ENCODE measurements around the gene STT3B. TPM values are rescaled to one million over a fixed set of nuclear protein-coding genes. Genes with fewer than 3 reads are reported as not detected.

The STT3B gene
- total RNA-seq, 1 donor from 2014 or later: 213 TPM

DNA sequence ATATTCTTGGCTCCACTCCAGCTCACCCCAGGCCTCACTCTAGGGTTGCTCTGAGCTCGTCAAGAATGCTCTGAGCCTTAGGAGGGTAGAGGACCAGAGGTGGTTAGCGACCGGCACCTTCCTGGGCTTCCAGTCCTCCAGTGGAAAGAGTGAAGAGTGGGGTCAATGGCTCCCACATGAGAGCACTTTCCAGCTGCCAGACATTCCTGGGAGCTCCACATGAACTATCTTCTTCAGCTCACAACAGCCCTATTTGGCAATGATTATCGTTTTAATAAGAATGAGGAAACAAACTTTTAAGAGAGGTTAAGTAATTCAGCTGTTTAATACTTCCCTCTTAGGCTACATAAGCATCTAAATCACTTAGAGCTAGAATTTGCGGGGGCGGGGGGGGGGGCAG is 139.3 kb downstream of the STT3B start:
- no peak for DNase-seq (ENCODE audit: low spot score)
- no peak overlapping the region for H3K27ac ChIP-seq
- TF ChIP-seq EZH2 (IDR thresholded peaks at IDR 0.05): no peak
- no peak for TF ChIP-seq EZH2phosphoT487 (IDR thresholded peaks at IDR 0.05)
- TF ChIP-seq, protein P1, sequence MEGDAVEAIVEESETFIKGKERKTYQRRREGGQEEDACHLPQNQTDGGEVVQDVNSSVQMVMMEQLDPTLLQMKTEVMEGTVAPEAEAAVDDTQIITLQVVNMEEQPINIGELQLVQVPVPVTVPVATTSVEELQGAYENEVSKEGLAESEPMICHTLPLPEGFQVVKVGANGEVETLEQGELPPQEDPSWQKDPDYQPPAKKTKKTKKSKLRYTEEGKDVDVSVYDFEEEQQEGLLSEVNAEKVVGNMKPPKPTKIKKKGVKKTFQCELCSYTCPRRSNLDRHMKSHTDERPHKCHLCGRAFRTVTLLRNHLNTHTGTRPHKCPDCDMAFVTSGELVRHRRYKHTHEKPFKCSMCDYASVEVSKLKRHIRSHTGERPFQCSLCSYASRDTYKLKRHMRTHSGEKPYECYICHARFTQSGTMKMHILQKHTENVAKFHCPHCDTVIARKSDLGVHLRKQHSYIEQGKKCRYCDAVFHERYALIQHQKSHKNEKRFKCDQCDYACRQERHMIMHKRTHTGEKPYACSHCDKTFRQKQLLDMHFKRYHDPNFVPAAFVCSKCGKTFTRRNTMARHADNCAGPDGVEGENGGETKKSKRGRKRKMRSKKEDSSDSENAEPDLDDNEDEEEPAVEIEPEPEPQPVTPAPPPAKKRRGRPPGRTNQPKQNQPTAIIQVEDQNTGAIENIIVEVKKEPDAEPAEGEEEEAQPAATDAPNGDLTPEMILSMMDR (IDR thresholded peaks at IDR 0.05): no peak
- no peaks in the 10 kb centered on the region for H3F3A ChIP-seq (ENCODE audit: low read depth)
- no peak overlapping the region for H3K4me3 ChIP-seq
- H3K4me1 Mint-ChIP-seq: no peaks in the 10 kb centered on the region
- H3K27ac Mint-ChIP-seq: no peak overlapping the region
- no peaks in the 10 kb centered on the region for H3K9me3 ChIP-seq (ENCODE audit: low read depth)
- H3K9me3 Mint-ChIP-seq: peaks cover 4% of the 10 kb centered on the region
- no peak overlapping the region for H3K9ac ChIP-seq
- H3K4me1 ChIP-seq: no peaks in the 10 kb centered on the region
- H3K27me3 Mint-ChIP-seq (ENCODE audit: insufficient read depth, low read depth): peaks cover 4% of the 10 kb centered on the region
- no peaks in the 10 kb centered on the region for H3K36me3 Mint-ChIP-seq
- H4K20me1 ChIP-seq (ENCODE audit: low read depth): no peaks in the 10 kb centered on the region
- H3K4me2 ChIP-seq: no peak overlapping the region
- H3K4me3 Mint-ChIP-seq: no peak overlapping the region
- H3K79me2 ChIP-seq (ENCODE audit: low read depth): no peaks in the 10 kb centered on the region
- no peaks in the 10 kb centered on the region for H3K36me3 ChIP-seq
- H2AFZ ChIP-seq (replicated peaks): no peak overlapping the region
- H3K27me3 ChIP-seq: no peaks in the 10 kb centered on the region

DNA sequence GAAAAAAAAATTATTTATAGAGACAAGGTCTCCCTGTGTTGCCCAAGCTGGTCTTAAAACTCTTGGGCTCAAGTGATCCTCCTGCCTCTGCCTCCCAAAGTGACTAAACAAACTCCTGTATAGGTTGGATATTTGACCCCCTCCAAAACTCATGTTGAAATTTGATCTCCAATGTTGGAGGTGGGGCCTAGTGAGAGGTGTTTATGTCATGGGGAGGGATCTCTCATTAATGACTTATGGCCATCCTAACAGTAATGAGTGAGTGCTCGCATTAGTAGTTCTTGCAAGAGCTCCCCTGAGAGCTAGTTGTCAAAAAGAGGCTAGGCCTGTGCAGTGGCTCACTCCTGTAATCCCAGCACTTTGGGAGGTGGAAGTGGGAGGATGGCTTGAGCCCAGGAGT is 141.2 kb downstream of the STT3B start:
- H3K36me3 ChIP-seq: no peaks in the 10 kb centered on the region
- Mint-ChIP-seq H3K4me1 (peaks cover 13% of the 10 kb centered on the region), H3K4me3 (no peak overlapping the region), H3K27ac (no peak overlapping the region), H3K9me3 (peaks cover 4% of the 10 kb centered on the region), H3K27me3 (ENCODE audit: insufficient read depth, low read depth) (peaks cover 4% of the 10 kb centered on the region), H3K36me3 (no peaks in the 10 kb centered on the region)
- H3K27ac ChIP-seq: no peak overlapping the region
- H4K20me1 ChIP-seq (ENCODE audit: low read depth): no peaks in the 10 kb centered on the region
- peaks cover 9% of the 10 kb centered on the region for H3F3A ChIP-seq (ENCODE audit: low read depth)
- no peaks in the 10 kb centered on the region for H3K9me3 ChIP-seq (ENCODE audit: low read depth)
- H3K4me2 ChIP-seq: no peak overlapping the region
- peaks cover 9% of the 10 kb centered on the region for H3K4me1 ChIP-seq
- H3K9ac ChIP-seq: no peak overlapping the region
- TF ChIP-seq, protein P1 (IDR thresholded peaks at IDR 0.05): no peak
- TF ChIP-seq EZH2 (IDR thresholded peaks at IDR 0.05) (no peak), EZH2phosphoT487 (IDR thresholded peaks at IDR 0.05) (no peak)
- no peak overlapping the region for H3K4me3 ChIP-seq
- no peaks in the 10 kb centered on the region for H3K79me2 ChIP-seq (ENCODE audit: low read depth)
- no peaks in the 10 kb centered on the region for H3K27me3 ChIP-seq
- H2AFZ ChIP-seq (replicated peaks): no peak overlapping the region
- DNase-seq (ENCODE audit: low spot score): no peak

DNA sequence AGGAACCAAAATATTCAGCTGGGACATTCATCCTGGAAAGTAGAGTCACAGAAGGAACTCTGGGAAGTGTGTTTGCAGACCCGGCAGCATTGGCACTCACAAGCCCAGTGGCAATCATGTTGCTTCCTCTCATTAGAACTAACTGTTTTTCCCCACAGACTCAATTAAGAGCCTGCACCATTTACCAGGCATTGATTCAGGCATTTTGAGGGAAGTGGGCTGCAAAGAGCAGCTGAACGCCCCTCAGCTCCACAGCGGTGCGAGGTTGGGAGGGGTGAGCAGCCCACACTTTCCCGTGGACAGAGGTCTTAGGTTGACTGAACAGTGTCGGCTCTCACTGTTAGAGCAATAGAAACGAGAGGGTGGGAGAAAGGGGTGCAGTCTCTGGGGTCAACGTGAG is 143.8 kb downstream of the STT3B start:
- Histone ChIP-seq H3K27ac (no peak overlapping the region), H3K27me3 (no peaks in the 10 kb centered on the region), H3F3A (ENCODE audit: low read depth) (peaks cover 11% of the 10 kb centered on the region), H3K9ac (no peak overlapping the region), H3K4me2 (no peak overlapping the region), H3K36me3 (no peaks in the 10 kb centered on the region), H3K4me1 (peaks cover 17% of the 10 kb centered on the region), H3K9me3 (ENCODE audit: low read depth) (no peaks in the 10 kb centered on the region), H4K20me1 (ENCODE audit: low read depth) (no peaks in the 10 kb centered on the region), H2AFZ (replicated peaks) (no peak overlapping the region), H3K4me3 (no peak overlapping the region), H3K79me2 (ENCODE audit: low read depth) (no peaks in the 10 kb centered on the region)
- peaks cover 20% of the 10 kb centered on the region for H3K4me1 Mint-ChIP-seq
- peaks cover 4% of the 10 kb centered on the region for H3K9me3 Mint-ChIP-seq
- no peak overlapping the region for H3K27ac Mint-ChIP-seq
- peaks cover 6% of the 10 kb centered on the region for H3K27me3 Mint-ChIP-seq (ENCODE audit: insufficient read depth, low read depth)
- H3K4me3 Mint-ChIP-seq: no peak overlapping the region
- H3K36me3 Mint-ChIP-seq: no peaks in the 10 kb centered on the region
- TF ChIP-seq EZH2phosphoT487 (IDR thresholded peaks at IDR 0.05): no peak
- TF ChIP-seq, protein P1 (IDR thresholded peaks at IDR 0.05): no peak
- no peak for TF ChIP-seq EZH2 (IDR thresholded peaks at IDR 0.05)
- no peak for DNase-seq (ENCODE audit: low spot score)
